GM12875 (cell line): Measurements from ENCODE around the gene TIAM2.

Experiments used
- H3K4me3 ChIP-seq: one replicate; pipeline ENCODE4 v1.5.1; 2011; ENCODE audit warnings: low read depth, low read length, control low read depth
- CTCF ChIP-seq: IDR thresholded peaks from 2 replicates; pipeline ENCODE4 v1.5.1; 2011; ENCODE audit warnings: low read depth, mild to moderate bottlenecking, control low read depth, inconsistent platforms, low read length, moderate library complexity, borderline replicate concordance; ENCODE audit not compliant: insufficient read depth

The TIAM2 gene

GRCh38 chr6:155273431-155273830 lies 278.3 kb downstream of the TIAM2 start:
- TF ChIP-seq CTCF, result no peak
- no peak overlapping the region for H3K4me3 ChIP-seq

- H3K4me3 ChIP-seq, result no peak overlapping the region
- TF ChIP-seq CTCF, result no peak
Observed at GRCh38 chr6:155274106-155274505, 279.0 kb downstream of the TIAM2 start.

- H3K4me3 ChIP-seq, result no peak overlapping the region
- TF ChIP-seq CTCF, result no peak
Observed at GRCh38 chr6:155274533-155274932, 279.4 kb downstream of the TIAM2 start.

GRCh38 chr6:155275808-155276480 lies 280.8 kb downstream of the TIAM2 start:
- TF ChIP-seq CTCF, result no peak
- no peak overlapping the region for H3K4me3 ChIP-seq

- no peak for TF ChIP-seq CTCF
- H3K4me3 ChIP-seq, result no peak overlapping the region
Observed at GRCh38 chr6:155276638-155277037, 281.5 kb downstream of the TIAM2 start.

- TF ChIP-seq CTCF, result no peak
- no peak overlapping the region for H3K4me3 ChIP-seq
Observed at GRCh38 chr6:155278319-155279049, 283.4 kb downstream of the TIAM2 start.

- no peak overlapping the region for H3K4me3 ChIP-seq
- TF ChIP-seq CTCF, result no peak
Observed at GRCh38 chr6:155284775-155285174, 289.7 kb downstream of the TIAM2 start.
